Activated CD4-positive, alpha-beta memory T cell treated with anti-CD3 and anti-CD28 coated beads for 36 hours (primary cell): ENCODE measurements around the gene BTBD19. TPM values are rescaled to one million over a fixed set of nuclear protein-coding genes. Genes with fewer than 3 reads are reported as not detected.
A peak's percentile ranks its signal among the peaks of the same experiment; 100 is the strongest.
"Not testable (repeated sequence)": the region's sequence is repeated elsewhere in the genome, so short reads cannot be mapped to it uniquely, and the experiment has no call there.

ENCODE experiments used
- CTCF ChIA-PET: fragments of 350-600 bp; sonication (Branson Sonifier 250); formaldehyde crosslinking; loops from one replicate; lab custom pipeline; 2021; ENCODE audit warnings: antibody characterized with exemption, inconsistent platforms; lab: Charles Lee
- POLR2A ChIA-PET: fragments of 350-600 bp; sonication (Branson Sonifier 250); formaldehyde crosslinking; loops from one replicate; lab custom pipeline; 2021; ENCODE audit warnings: antibody characterized with exemption; lab: Charles Lee
- DNase-seq: peaks from one replicate; pipeline ENCODE4 v3.0.0-alpha.2; 2020
- H3K27ac Mint-ChIP-seq: one replicate; pipeline ENCODE4 v1.8.0; 2021; ENCODE audit warnings: mixed read lengths
- H3K27me3 Mint-ChIP-seq: one replicate; pipeline ENCODE4 v1.8.0; 2021; ENCODE audit warnings: mixed read lengths
- H3K36me3 Mint-ChIP-seq: one replicate; pipeline ENCODE4 v1.8.0; 2021; ENCODE audit warnings: mixed read lengths
- H3K4me1 Mint-ChIP-seq: one replicate; pipeline ENCODE4 v1.8.0; 2021; ENCODE audit warnings: low read depth, mixed read lengths
- H3K4me3 Mint-ChIP-seq: one replicate; pipeline ENCODE4 v1.8.0; 2021; ENCODE audit warnings: mild to moderate bottlenecking, mixed read lengths
- H3K9me3 Mint-ChIP-seq: one replicate; pipeline ENCODE4 v1.8.0; 2021; ENCODE audit warnings: mixed read lengths
- intact Hi-C: fragments of 100-400 bp; cut with micrococcal nuclease; formaldehyde crosslinking; loops from one replicate; pipeline ENCODE4 v1.15.1; 2023
- total RNA-seq, 2 experiments: library from RNA; stranded (reverse); gene quantifications; one replicate each; pipeline ENCODE4 v1.2.3, GENCODE V29; 2021

BTBD19 gene
- total RNA-seq, 2 experiments from 2014 or later, result 35.2 to 38.6 TPM

GRCh38 chr1:44788120-44788860 is 20.0 kb upstream of the BTBD19 start, which contains the start of gene BEST4:
Gene BEST4 (minus strand): TSS chr1:44788170. CDS start chr1:44787705, 465 bp downstream.
- Mint-ChIP-seq H3K36me3 (no peaks in the 10 kb centered on the region), H3K27ac (no peak within 1 kb of the TSS), H3K4me1 (peaks cover 29% of the 10 kb centered on the region), H3K27me3 (no peaks in the 10 kb centered on the region), H3K4me3 (no peak within 1 kb of the TSS), H3K9me3 (no peaks in the 10 kb centered on the region)
- no peak for DNase-seq
- POLR2A ChIA-PET, result interaction anchor here (1.0 to 8.4 kb wide), 4 partner anchors 12 to 67 kb away, joined by 3 to 70 read pairs (median 12); partner anchors contain the start of gene RPS8
- CTCF ChIA-PET, result interaction anchor here (1.1 to 5.3 kb wide), 6 partner anchors 8 to 59 kb away, joined by 4 to 32 read pairs (median 8); partner anchors contain the start of genes BTBD19, PLK3 and RPS8
- intact Hi-C loops, result loop anchor here (5.0 kb wide), 2 partner anchors 34 to 704 kb away; partner anchors contain the start of gene TESK2

- no peaks in the 10 kb centered on the region for H3K36me3 Mint-ChIP-seq
- no peaks in the 10 kb centered on the region for H3K27me3 Mint-ChIP-seq
- H3K9me3 Mint-ChIP-seq, result no peaks in the 10 kb centered on the region
- intact Hi-C loops, result no loop called here
- H3K27ac Mint-ChIP-seq, result no peak overlapping the region
- no peak overlapping the region for H3K4me3 Mint-ChIP-seq
- CTCF ChIA-PET, result interaction anchor here (0.9 to 2.6 kb wide), 5 partner anchors 8 to 223 kb away, joined by 3 to 11 read pairs (median 5); partner anchors contain the start of genes BTBD19 and PLK3
- peaks cover 5% of the 10 kb centered on the region for H3K4me1 Mint-ChIP-seq
- POLR2A ChIA-PET, result interaction anchor here (1.0 to 8.4 kb wide), 4 partner anchors 15 to 70 kb away, joined by 5 to 70 read pairs (median 8); partner anchors contain the start of gene RPS8
- DNase-seq, result no peak
These were observed 17.1 kb upstream of the BTBD19 start for GRCh38 chr1:44790968-44791801.

GRCh38 chr1:44792736-44793502 is 15.4 kb upstream of the BTBD19 start:
- H3K27me3 Mint-ChIP-seq, result no peaks in the 10 kb centered on the region
- no peaks in the 10 kb centered on the region for H3K4me1 Mint-ChIP-seq
- ChIA-PET CTCF (interaction anchor here (0.6 to 2.8 kb wide), 17 partner anchors 8 to 690 kb away, joined by 3 to 22 read pairs (median 5); partner anchors contain the start of genes BTBD19, DYNLT4, HECTD3 and MUTYH), POLR2A (interaction anchor here (0.8 to 2.7 kb wide), 7 partner anchors 10 to 219 kb away, joined by 3 to 12 read pairs (median 4); partner anchors contain the start of genes HECTD3, RNU5D-1 and UROD)
- intact Hi-C loops, result no loop called here
- H3K9me3 Mint-ChIP-seq, result no peaks in the 10 kb centered on the region
- H3K36me3 Mint-ChIP-seq, result no peaks in the 10 kb centered on the region
- peak; percentile 1 for DNase-seq
- no peak overlapping the region for H3K4me3 Mint-ChIP-seq
- no peak overlapping the region for H3K27ac Mint-ChIP-seq

GRCh38 chr1:44797886-44798285 is 10.4 kb upstream of the BTBD19 start:
- not testable (repeated sequence) for H3K27ac Mint-ChIP-seq, DNase-seq, H3K4me3 Mint-ChIP-seq, H3K9me3 Mint-ChIP-seq, H3K27me3 Mint-ChIP-seq
- ChIA-PET CTCF (interaction anchor here (2.0 kb wide), 1 partner anchor 12 kb away, joined by 5 read pairs; no protein-coding TSS in a partner anchor), POLR2A (interaction anchor here (1.8 to 15.8 kb wide), 3 partner anchors 14 to 22 kb away, joined by 12 to 404 read pairs (median 263); partner anchors contain the start of genes BTBD19, DYNLT4 and RPS8)
- Mint-ChIP-seq H3K4me1 (peaks cover 16% of the 10 kb centered on the region), H3K36me3 (peaks cover 22% of the 10 kb centered on the region)
- intact Hi-C loops, result loop anchor here (2.0 kb wide), 1 partner anchor 21 kb away; no protein-coding TSS in a partner anchor

- H3K27ac Mint-ChIP-seq, result peak overlapping the region; percentile 95
- no peak for DNase-seq
- no peak overlapping the region for H3K4me3 Mint-ChIP-seq
- intact Hi-C loops, result loop anchor here (2.0 kb wide), 1 partner anchor 20 kb away; no protein-coding TSS in a partner anchor
- ChIA-PET POLR2A (interaction anchor here (0.6 to 15.8 kb wide), 4 partner anchors 13 to 769 kb away, joined by 3 to 404 read pairs (median 155); partner anchors contain the start of genes BTBD19 and DYNLT4), CTCF (interaction anchor here (0.7 to 3.6 kb wide), 7 partner anchors 8 to 505 kb away, joined by 3 to 39 read pairs (median 5); partner anchors contain the start of gene BTBD19)
- peaks cover 31% of the 10 kb centered on the region for H3K36me3 Mint-ChIP-seq
- peaks cover 24% of the 10 kb centered on the region for H3K4me1 Mint-ChIP-seq
- no peaks in the 10 kb centered on the region for H3K27me3 Mint-ChIP-seq
- H3K9me3 Mint-ChIP-seq, result no peaks in the 10 kb centered on the region
These were observed 9.6 kb upstream of the BTBD19 start for GRCh38 chr1:44798481-44799365.

GRCh38 chr1:44799770-44800584 is 8.3 kb upstream of the BTBD19 start, which contains the start of gene PLK3:
Gene PLK3 (plus strand): TSS chr1:44800377. CDS start chr1:44800464, 87 bp downstream.
- peaks cover 34% of the 10 kb centered on the region for H3K4me1 Mint-ChIP-seq
- ChIA-PET POLR2A (interaction anchor here (0.6 to 15.8 kb wide), 13 partner anchors 10 to 778 kb away, joined by 3 to 404 read pairs (median 8); partner anchors contain the start of genes BEST4, BTBD19, DYNLT4 and HECTD3), CTCF (interaction anchor here (0.7 to 3.6 kb wide), 17 partner anchors 10 to 504 kb away, joined by 3 to 53 read pairs (median 6); partner anchors contain the start of genes ARMH1, BEST4, BTBD19 and EIF2B3)
- peaks cover 40% of the 10 kb centered on the region for H3K36me3 Mint-ChIP-seq
- no peaks in the 10 kb centered on the region for H3K27me3 Mint-ChIP-seq
- H3K27ac Mint-ChIP-seq, result peak within 1 kb of the TSS; percentile 95
- H3K9me3 Mint-ChIP-seq, result no peaks in the 10 kb centered on the region
- peak within 1 kb of the TSS; percentile 93 for H3K4me3 Mint-ChIP-seq
- intact Hi-C loops, result loop anchor here (2.0 to 10.0 kb wide), 4 partner anchors 19 to 505 kb away; partner anchors contain the start of genes HECTD3 and UROD
- DNase-seq, result peak; percentile 99

GRCh38 chr1:44801491-44802305 is 6.6 kb upstream of the BTBD19 start:
- peaks cover 50% of the 10 kb centered on the region for H3K36me3 Mint-ChIP-seq
- H3K4me3 Mint-ChIP-seq, result peak overlapping the region; percentile 93
- no peaks in the 10 kb centered on the region for H3K27me3 Mint-ChIP-seq
- POLR2A ChIA-PET, result interaction anchor here (1.0 to 15.8 kb wide), 8 partner anchors 10 to 184 kb away, joined by 4 to 404 read pairs (median 26); partner anchors contain the start of genes BTBD19, DYNLT4, EIF2B3 and RNU5D-1
- DNase-seq, result peak; percentile 64
- H3K27ac Mint-ChIP-seq, result peak overlapping the region; percentile 93
- H3K4me1 Mint-ChIP-seq, result peaks cover 45% of the 10 kb centered on the region
- intact Hi-C loops, result loop anchor here (1.0 to 10.0 kb wide), 5 partner anchors 8 to 503 kb away; partner anchors contain the start of genes HECTD3 and UROD
- H3K9me3 Mint-ChIP-seq, result no peaks in the 10 kb centered on the region
- CTCF ChIA-PET, result interaction anchor here (1.8 to 3.6 kb wide), 5 partner anchors 8 to 26 kb away, joined by 9 to 53 read pairs (median 39); partner anchors contain the start of genes BEST4, BTBD19 and RPS8

GRCh38 chr1:44802306-44803061 is 5.8 kb upstream of the BTBD19 start:
- H3K27ac Mint-ChIP-seq, result peak overlapping the region; percentile 93
- CTCF ChIA-PET, result no interaction called here
- intact Hi-C loops, result loop anchor here (1.0 to 10.0 kb wide), 4 partner anchors 17 to 502 kb away; partner anchors contain the start of genes HECTD3 and UROD
- peaks cover 53% of the 10 kb centered on the region for H3K4me1 Mint-ChIP-seq
- peak; percentile 43 for DNase-seq
- peak overlapping the region; percentile 93 for H3K4me3 Mint-ChIP-seq
- no peaks in the 10 kb centered on the region for H3K9me3 Mint-ChIP-seq
- H3K27me3 Mint-ChIP-seq, result no peaks in the 10 kb centered on the region
- peaks cover 57% of the 10 kb centered on the region for H3K36me3 Mint-ChIP-seq
- POLR2A ChIA-PET, result interaction anchor here (1.0 to 15.8 kb wide), 7 partner anchors 9 to 184 kb away, joined by 4 to 404 read pairs (median 36); partner anchors contain the start of genes BTBD19, DYNLT4, EIF2B3 and RPS8
